Colonic mucosa (tissue), 4 donors: ENCODE data around the gene TSPAN7. TPM values are rescaled to one million over a fixed set of nuclear protein-coding genes. Genes with fewer than 3 reads are reported as not detected.

Source experiments
- DNase-seq: peaks from one replicate; pipeline ENCODE4 v3.0.0-alpha.2; 2020
- H3K27ac ChIP-seq: fragments of 200-600 bp; one replicate; pipeline ENCODE4 v1.8.0; 2021
- H3K27me3 ChIP-seq: fragments of 200-600 bp; one replicate; pipeline ENCODE4 v1.8.0; 2021
- H3K36me3 ChIP-seq: fragments of 200-600 bp; one replicate; pipeline ENCODE4 v1.8.0; 2021
- H3K4me1 ChIP-seq: fragments of 200-600 bp; one replicate; pipeline ENCODE4 v1.8.0; 2021; ENCODE audit warnings: mild to moderate bottlenecking
- H3K4me3 ChIP-seq: fragments of 200-600 bp; one replicate; pipeline ENCODE4 v1.8.0; 2021
- H3K9ac ChIP-seq, 2 donors: one replicate each; pipeline ENCODE4 v1.7.0; 2013; ENCODE audit warnings: control low read depth in 2 of 2, low read depth in 2 of 2, low read length in 2 of 2
- H3K9me3 ChIP-seq: fragments of 200-600 bp; one replicate; pipeline ENCODE4 v1.8.0; 2021
- intact Hi-C: fragments of 100-400 bp; cut with DNase I; formaldehyde crosslinking; loops from one replicate; pipeline ENCODE4 v1.14.1; 2022
- total RNA-seq, 2 donors: library from RNA; stranded (reverse); fragmentation: NEBNext Ultra II Directional in 1 of 2; extraction: Animal tissue kit (Norgen Biotek cat#: 25700) in 1 of 2; gene quantifications; one replicate each; pipeline ENCODE4 v1.2.1, GENCODE V29; 2021
- TF ChIP-seq, protein P1 (sequence below): fragments of 200-600 bp; IDR thresholded peaks from one replicate; pipeline ENCODE4 v1.8.0; 2022; ENCODE audit warnings: antibody characterized with exemption, mild to moderate bottlenecking
- donor health status: healthy.
- donor health status: DM: no; HTN: no; CAD: no.
- donor health status: DM: no; HTN: no; CAD: no.

Gene TSPAN7
- total RNA-seq, 2 donors from 2014 or later = 66.1 to 91.5 TPM

DNA sequence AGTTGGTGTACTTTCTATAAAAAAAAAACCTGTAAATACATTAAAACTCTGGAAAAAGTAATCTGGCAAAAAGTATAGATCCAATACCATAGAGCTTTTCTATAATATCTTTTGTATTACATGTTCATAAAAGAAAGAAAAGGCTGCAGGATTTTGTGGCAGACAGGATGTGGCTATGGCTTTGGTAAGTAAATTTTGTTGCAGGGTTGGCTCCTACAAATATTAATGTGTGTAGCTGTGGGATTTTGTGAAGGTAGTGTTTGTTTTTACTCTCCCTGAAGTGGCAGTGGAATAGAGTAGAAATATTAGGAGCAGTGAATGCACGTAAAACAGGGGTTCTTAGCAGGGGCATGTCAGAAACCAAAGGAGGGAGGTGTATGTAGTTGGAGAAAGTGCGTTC is 84.8 kb downstream of the TSPAN7 start:
- TF ChIP-seq, protein P1, sequence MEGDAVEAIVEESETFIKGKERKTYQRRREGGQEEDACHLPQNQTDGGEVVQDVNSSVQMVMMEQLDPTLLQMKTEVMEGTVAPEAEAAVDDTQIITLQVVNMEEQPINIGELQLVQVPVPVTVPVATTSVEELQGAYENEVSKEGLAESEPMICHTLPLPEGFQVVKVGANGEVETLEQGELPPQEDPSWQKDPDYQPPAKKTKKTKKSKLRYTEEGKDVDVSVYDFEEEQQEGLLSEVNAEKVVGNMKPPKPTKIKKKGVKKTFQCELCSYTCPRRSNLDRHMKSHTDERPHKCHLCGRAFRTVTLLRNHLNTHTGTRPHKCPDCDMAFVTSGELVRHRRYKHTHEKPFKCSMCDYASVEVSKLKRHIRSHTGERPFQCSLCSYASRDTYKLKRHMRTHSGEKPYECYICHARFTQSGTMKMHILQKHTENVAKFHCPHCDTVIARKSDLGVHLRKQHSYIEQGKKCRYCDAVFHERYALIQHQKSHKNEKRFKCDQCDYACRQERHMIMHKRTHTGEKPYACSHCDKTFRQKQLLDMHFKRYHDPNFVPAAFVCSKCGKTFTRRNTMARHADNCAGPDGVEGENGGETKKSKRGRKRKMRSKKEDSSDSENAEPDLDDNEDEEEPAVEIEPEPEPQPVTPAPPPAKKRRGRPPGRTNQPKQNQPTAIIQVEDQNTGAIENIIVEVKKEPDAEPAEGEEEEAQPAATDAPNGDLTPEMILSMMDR = no peak
- DNase-seq = no peak
- no peaks in the 10 kb centered on the region for H3K27me3 ChIP-seq
- intact Hi-C loops = no loop called here
- H3K4me1 ChIP-seq = no peaks in the 10 kb centered on the region
- no peak overlapping the region for H3K27ac ChIP-seq
- no peaks in the 10 kb centered on the region for H3K36me3 ChIP-seq
- no peak overlapping the region for H3K9ac ChIP-seq
- no peak overlapping the region for H3K4me3 ChIP-seq
- H3K9me3 ChIP-seq = no peaks in the 10 kb centered on the region

DNA sequence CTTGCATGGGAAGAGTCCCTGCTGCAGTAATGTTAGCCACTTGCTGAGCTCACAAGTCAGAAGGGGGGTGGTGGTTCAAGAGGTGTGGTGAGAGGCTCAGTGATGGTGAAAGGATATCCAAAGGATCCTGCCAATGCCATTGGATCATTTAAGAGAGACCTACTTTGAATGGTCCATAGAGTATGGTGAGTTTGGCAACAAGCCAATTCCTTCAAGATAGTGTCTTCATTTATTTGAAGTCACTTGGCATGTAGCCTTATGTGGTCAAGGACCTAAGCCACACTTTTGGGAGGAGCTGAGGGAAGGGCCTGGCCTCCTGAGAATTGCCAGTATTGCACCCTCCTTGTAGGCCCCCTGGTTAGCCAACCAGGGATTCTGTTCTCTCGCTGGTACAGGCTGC is 87.9 kb downstream of the TSPAN7 start:
- no peak for DNase-seq
- no peaks in the 10 kb centered on the region for H3K4me1 ChIP-seq
- intact Hi-C loops = no loop called here
- TF ChIP-seq, protein P1 = no peak
- H3K36me3 ChIP-seq = no peaks in the 10 kb centered on the region
- H3K27me3 ChIP-seq = no peaks in the 10 kb centered on the region
- no peaks in the 10 kb centered on the region for H3K9me3 ChIP-seq
- no peak overlapping the region for H3K27ac ChIP-seq
- H3K4me3 ChIP-seq = no peak overlapping the region
- H3K9ac ChIP-seq = no peak overlapping the region

DNA sequence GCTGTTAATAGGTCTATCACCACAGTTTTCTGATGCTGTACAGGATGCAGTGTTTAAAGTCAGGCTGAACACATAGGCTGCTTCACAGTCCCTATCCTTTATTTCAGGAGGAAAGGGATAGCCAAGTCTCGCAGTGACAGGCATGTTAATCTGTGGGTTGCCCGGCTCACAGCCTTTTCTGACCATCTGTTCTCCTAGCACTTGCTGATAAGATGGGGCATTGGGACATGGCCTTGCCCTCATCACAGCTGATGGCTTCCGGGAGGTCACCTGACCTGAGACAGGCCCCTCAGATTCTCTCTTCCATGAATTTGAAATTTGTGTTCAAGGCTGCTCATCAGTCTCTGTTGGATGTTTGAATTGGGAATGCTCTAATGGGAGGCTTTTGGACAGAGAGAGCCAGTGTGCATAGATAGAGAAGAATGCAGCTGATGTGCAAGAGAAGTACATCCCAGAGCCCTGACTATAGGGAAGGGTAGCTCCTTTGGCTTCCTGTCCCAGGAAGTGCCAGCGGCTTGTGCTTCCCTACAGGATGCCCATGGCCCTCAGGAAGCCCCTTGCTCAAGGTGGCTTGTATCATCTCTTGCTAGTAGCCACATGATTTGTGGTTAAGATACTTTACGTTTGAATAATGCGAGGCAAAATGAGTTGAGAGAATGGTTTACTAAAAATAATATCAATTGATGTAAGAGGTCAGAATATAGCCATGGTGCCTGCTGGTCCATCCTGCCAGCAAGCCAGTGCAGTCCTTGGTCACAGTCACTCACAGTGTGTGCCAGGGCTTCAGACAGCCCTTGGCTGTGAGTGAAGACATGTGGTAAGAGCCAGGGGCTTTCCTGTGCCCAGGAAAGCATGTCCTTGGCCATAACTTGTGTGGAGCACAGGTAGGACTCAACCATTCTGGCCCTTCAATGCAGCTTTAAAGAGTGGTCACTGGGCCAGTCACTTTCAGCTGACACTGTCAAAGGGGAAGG is 88.6 kb downstream of the TSPAN7 start:
- intact Hi-C loops = no loop called here

DNA sequence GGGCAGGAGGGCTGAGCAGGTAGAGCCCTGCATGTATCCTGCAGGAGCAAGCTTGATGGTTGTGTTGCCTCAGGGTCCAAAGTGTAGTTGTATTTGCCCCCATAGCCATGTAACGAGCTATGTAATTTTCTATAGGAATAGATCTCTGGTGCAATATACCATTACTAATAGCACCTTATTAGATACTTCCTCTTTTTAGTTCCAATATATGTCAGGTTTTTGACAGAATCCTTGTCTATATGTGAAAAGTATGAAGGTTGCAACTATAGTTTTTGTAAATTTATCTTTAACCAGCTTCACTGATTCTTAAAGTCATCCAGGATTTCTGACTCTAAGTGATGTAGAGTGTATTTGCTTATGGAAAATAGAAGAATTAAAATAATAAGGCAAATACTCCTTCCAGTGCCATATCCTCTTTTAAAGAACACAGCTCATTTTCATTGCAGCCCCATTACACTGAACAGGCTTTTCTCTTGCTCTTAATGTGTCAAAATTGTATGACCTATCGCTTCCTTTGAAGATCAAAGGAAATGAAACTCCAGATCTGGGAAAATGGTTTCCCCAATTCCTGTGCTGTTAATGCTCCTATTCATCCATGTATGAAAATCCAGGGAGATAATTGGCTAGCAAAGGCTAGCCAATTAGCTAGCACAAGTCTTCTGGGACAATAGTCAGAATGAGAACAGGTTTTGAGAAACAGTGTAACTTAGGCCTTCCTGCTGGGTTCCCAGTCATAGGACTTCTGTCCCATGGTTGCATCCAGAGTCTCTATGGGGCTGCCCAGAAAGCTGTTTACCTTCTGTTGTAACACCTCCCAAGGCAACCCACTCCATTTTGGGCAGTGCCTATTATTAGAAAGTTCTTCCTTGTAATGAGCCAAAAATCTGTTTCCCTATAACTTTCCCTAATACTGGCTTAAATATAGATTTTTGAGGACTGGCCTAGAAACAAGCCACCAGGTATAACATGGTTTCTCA is 90.6 kb downstream of the TSPAN7 start:
- Histone ChIP-seq H3K9me3 (no peaks in the 10 kb centered on the region), H3K9ac (no peak overlapping the region), H3K4me3 (no peak overlapping the region), H3K27me3 (no peaks in the 10 kb centered on the region), H3K4me1 (no peaks in the 10 kb centered on the region), H3K27ac (no peak overlapping the region), H3K36me3 (no peaks in the 10 kb centered on the region)
- intact Hi-C loops = no loop called here
- TF ChIP-seq, protein P1 = no peak
- DNase-seq = no peak

More for the DNA sequence above, 88.6 kb downstream of the TSPAN7 start:
- H3K4me3 ChIP-seq = no peak overlapping the region
- H3K27me3 ChIP-seq = no peaks in the 10 kb centered on the region
- TF ChIP-seq, protein P1 = no peak
- no peak for DNase-seq
- H3K9ac ChIP-seq = no peak overlapping the region
- no peak overlapping the region for H3K27ac ChIP-seq
- no peaks in the 10 kb centered on the region for H3K9me3 ChIP-seq
- no peaks in the 10 kb centered on the region for H3K4me1 ChIP-seq
- no peaks in the 10 kb centered on the region for H3K36me3 ChIP-seq

DNA sequence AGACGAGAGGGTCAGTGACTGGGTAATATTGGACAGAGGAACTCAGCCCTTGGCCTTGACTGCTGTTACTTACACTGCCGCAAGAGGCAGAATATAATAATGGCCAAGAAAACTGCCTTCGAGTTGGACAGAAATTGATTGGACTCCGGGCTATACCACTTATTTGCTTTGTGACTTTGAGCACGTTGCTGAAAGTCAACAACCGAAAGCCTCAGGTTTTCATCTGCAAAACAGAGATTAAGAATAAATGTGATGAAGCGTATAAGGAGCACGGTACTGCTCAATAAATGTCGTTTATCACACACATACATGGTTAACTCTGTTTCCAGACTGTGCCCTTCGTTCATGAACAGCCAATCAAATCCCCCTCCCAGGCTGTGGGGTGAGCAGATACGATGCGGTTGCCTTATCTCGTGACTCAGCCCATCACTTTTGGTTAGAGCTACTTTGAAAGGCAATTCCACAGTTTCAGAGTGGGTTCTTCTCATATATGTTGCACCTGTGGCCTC is 91.6 kb downstream of the TSPAN7 start:
- Histone ChIP-seq H3K4me3 (no peak overlapping the region), H3K36me3 (no peaks in the 10 kb centered on the region), H3K27me3 (no peaks in the 10 kb centered on the region), H3K9ac (no peak overlapping the region), H3K27ac (no peak overlapping the region), H3K9me3 (no peaks in the 10 kb centered on the region), H3K4me1 (no peaks in the 10 kb centered on the region)
- no peak for DNase-seq
- TF ChIP-seq, protein P1 = no peak
- intact Hi-C loops = no loop called here
